Osteoblast (primary cell): Measurements from ENCODE around the gene METTL25. TPM values are rescaled to one million over a fixed set of nuclear protein-coding genes. Genes with fewer than 3 reads are reported as not detected.
A peak's percentile ranks its signal among the peaks of the same experiment; 100 is the strongest.
"Not testable (repeated sequence)": the region's sequence is repeated elsewhere in the genome, so short reads cannot be mapped to it uniquely, and the experiment has no call there.

Experiments used
- DNase-seq: peaks from one replicate; pipeline ENCODE4 v3.0.0; 2011; ENCODE audit warnings: low spot score, mixed read lengths; ENCODE audit not compliant: insufficient read length; ENCODE audit errors: missing footprints
- H2AFZ ChIP-seq: 2 replicates; pipeline ENCODE4 v1.6.0; 2011; ENCODE audit warnings: mild to moderate bottlenecking, low read length
- H3K27ac ChIP-seq: 2 replicates; pipeline ENCODE4 v1.5.1; 2011; ENCODE audit warnings: mild to moderate bottlenecking, low read depth, low read length, moderate library complexity
- H3K27me3 ChIP-seq: 2 replicates; pipeline ENCODE4 v1.6.0; 2012; ENCODE audit warnings: mild to moderate bottlenecking, control low read depth, inconsistent platforms, low read length, moderate library complexity; ENCODE audit not compliant: insufficient read depth
- H3K36me3 ChIP-seq: 2 replicates; pipeline ENCODE4 v1.5.1; 2011; ENCODE audit warnings: mild to moderate bottlenecking, low read length, control low read depth, moderate library complexity; ENCODE audit not compliant: insufficient read depth
- H3K4me1 ChIP-seq: 2 replicates; pipeline ENCODE4 v1.5.1; 2011; ENCODE audit warnings: mild to moderate bottlenecking, low read length, control low read depth, moderate library complexity; ENCODE audit not compliant: insufficient read depth
- H3K4me2 ChIP-seq: 2 replicates; pipeline ENCODE4 v1.6.0; 2011; ENCODE audit warnings: mild to moderate bottlenecking, low read length; ENCODE audit not compliant: insufficient read depth
- H3K4me3 ChIP-seq: fragments of 200-600 bp; sonication (generic); 3 replicates; pipeline ENCODE4 v1.5.1; 2012; ENCODE audit warnings: mild to moderate bottlenecking, low read length, inconsistent platforms; ENCODE audit not compliant: insufficient read depth
- H3K79me2 ChIP-seq: 2 replicates; pipeline ENCODE4 v1.6.0; 2012; ENCODE audit warnings: mild to moderate bottlenecking, low read length, control low read depth, inconsistent platforms; ENCODE audit not compliant: insufficient read depth
- H3K9me3 ChIP-seq: 2 replicates; pipeline ENCODE4 v1.5.1; 2011; ENCODE audit warnings: low read depth, low read length, control low read depth
- H4K20me1 ChIP-seq: 2 replicates; pipeline ENCODE4 v1.6.0; 2012; ENCODE audit warnings: mild to moderate bottlenecking, low read length, control low read depth; ENCODE audit not compliant: insufficient read depth
- CTCF ChIP-seq: IDR thresholded peaks from 2 replicates; pipeline ENCODE4 v1.5.1; 2011; ENCODE audit warnings: mild to moderate bottlenecking, low read depth, low read length, moderate library complexity; ENCODE audit errors: extremely low read depth
- total RNA-seq: library from RNA; depleted of rRNA; stranded (reverse); fragments of >200 nt; gene quantifications from 2 replicates; pipeline ENCODE4 v1.2.3, GENCODE V29; 2012

METTL25 gene
- total RNA-seq, 1 donor: 18.1 TPM

- peak overlapping the region; percentile 81 for H3K4me3 ChIP-seq
- no peaks in the 10 kb centered on the region for H4K20me1 ChIP-seq
- peaks cover 9% of the 10 kb centered on the region for H3K36me3 ChIP-seq
- peak; percentile 56 for DNase-seq
- no peaks in the 10 kb centered on the region for H3K27me3 ChIP-seq
- peaks cover 17% of the 10 kb centered on the region for H3K4me1 ChIP-seq
- H3K79me2 ChIP-seq: peaks cover 31% of the 10 kb centered on the region
- H3K4me2 ChIP-seq: peak overlapping the region; percentile 85
- no peaks in the 10 kb centered on the region for H3K9me3 ChIP-seq
- no peak for TF ChIP-seq CTCF
- H3K27ac ChIP-seq: peak overlapping the region; percentile 60
- H2AFZ ChIP-seq: peak overlapping the region; percentile 88
Observed at GRCh38 chr12:82359115-82359478, 768 bp downstream of the METTL25 start.

DNA sequence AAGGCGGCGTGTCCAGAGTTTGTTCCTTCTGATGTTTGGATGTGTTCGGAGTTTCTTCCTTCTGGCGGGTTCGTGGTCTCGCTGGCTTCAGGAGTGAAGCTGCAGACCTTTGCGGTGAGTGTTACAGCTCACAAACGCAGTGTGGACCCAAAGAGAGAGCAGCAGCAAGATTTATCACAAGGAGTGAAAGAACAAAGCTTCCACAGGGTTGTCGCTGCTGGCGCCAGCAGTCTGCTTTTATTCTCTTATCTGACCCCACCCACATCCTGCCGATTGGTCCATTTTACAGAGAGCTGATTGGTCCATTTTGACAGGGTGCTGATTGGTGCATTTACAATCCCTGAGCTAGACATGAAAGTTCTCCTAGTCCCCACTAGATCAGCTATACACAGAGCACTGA lies 2.5 kb downstream of the METTL25 start:
- H3K36me3 ChIP-seq, H3K27ac ChIP-seq, H4K20me1 ChIP-seq, DNase-seq, H3K27me3 ChIP-seq, H3K9me3 ChIP-seq, H2AFZ ChIP-seq, H3K4me3 ChIP-seq, H3K4me2 ChIP-seq: not testable (repeated sequence)
- Histone ChIP-seq H3K79me2 (peaks cover 26% of the 10 kb centered on the region), H3K4me1 (peaks cover 17% of the 10 kb centered on the region)

- Histone ChIP-seq H3K9me3 (no peaks in the 10 kb centered on the region), H3K79me2 (peaks cover 19% of the 10 kb centered on the region), H3K27me3 (no peaks in the 10 kb centered on the region), H3K4me1 (peaks cover 17% of the 10 kb centered on the region), H4K20me1 (no peaks in the 10 kb centered on the region), H2AFZ (no peak overlapping the region), H3K36me3 (no peaks in the 10 kb centered on the region), H3K4me2 (no peak overlapping the region), H3K4me3 (no peak overlapping the region), H3K27ac (no peak overlapping the region)
- TF ChIP-seq CTCF: no peak
- no peak for DNase-seq
Observed at GRCh38 chr12:82361461-82361915, 3.2 kb downstream of the METTL25 start.

DNA sequence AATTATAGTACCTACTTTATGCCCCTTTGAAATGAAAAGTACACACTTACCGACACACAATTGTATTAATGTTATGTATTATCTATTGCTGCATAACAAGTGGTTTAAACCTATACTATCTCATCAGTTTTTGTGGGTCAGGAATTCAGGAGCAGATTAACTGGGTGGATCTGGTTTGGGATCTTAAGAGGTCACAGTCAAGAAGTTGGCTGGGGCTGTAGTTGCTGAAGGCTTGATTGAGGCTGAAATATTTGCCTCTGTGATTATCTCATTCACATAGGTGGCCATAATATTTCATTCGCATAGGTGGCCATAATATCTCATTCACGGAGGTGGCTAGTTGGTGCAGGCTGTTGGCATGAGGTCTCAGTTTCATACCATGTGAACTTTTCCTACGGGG lies 5.7 kb downstream of the METTL25 start:
- Histone ChIP-seq H4K20me1 (no peaks in the 10 kb centered on the region), H3K36me3 (no peaks in the 10 kb centered on the region), H2AFZ (no peak overlapping the region), H3K4me2 (no peak overlapping the region), H3K4me1 (peaks cover 9% of the 10 kb centered on the region), H3K9me3 (no peaks in the 10 kb centered on the region), H3K27ac (no peak overlapping the region), H3K4me3 (no peak overlapping the region), H3K79me2 (peaks cover 3% of the 10 kb centered on the region), H3K27me3 (no peaks in the 10 kb centered on the region)
- no peak for DNase-seq
- TF ChIP-seq CTCF: no peak
